Endothelial cell of hepatic sinusoid (primary cell): ENCODE results near the gene CPNE1.

ENCODE experiments used
- in situ Hi-C: cut with HindIII; loops from 2 replicates; pipeline ENCODE4 v1.10.0; 2017; ENCODE audit warnings: low sequenced_read_pairs

CPNE1 gene

GRCh38 chr20:35654415-35654814 lies 10.3 kb downstream of the CPNE1 start:
- in situ Hi-C loops = no loop called here

- in situ Hi-C loops = no loop called here
Measured at GRCh38 chr20:35653893-35654292, 10.8 kb downstream of the CPNE1 start.

GRCh38 chr20:35653430-35653734 lies 11.3 kb downstream of the CPNE1 start:
- in situ Hi-C loops = no loop called here

- in situ Hi-C loops = no loop called here
Measured at GRCh38 chr20:35652641-35653429, 11.9 kb downstream of the CPNE1 start.

GRCh38 chr20:35651958-35652357 lies 12.7 kb downstream of the CPNE1 start:
- in situ Hi-C loops = no loop called here

- in situ Hi-C loops = no loop called here
Measured at GRCh38 chr20:35650632-35651031, 14.1 kb downstream of the CPNE1 start.

GRCh38 chr20:35648836-35649235 lies 15.9 kb downstream of the CPNE1 start:
- in situ Hi-C loops = no loop called here

GRCh38 chr20:35644806-35645205 lies 19.9 kb downstream of the CPNE1 start:
- in situ Hi-C loops = no loop called here

GRCh38 chr20:35643045-35643444 lies 21.7 kb downstream of the CPNE1 start:
- in situ Hi-C loops = no loop called here

- in situ Hi-C loops = no loop called here
Measured at GRCh38 chr20:35641743-35642142, 23.0 kb downstream of the CPNE1 start.

GRCh38 chr20:35640724-35641123 lies 24.0 kb downstream of the CPNE1 start:
- in situ Hi-C loops = no loop called here

GRCh38 chr20:35638751-35639150 lies 25.9 kb downstream of the CPNE1 start:
- in situ Hi-C loops = no loop called here

GRCh38 chr20:35637276-35637675 lies 27.4 kb downstream of the CPNE1 start:
- in situ Hi-C loops = no loop called here

- in situ Hi-C loops = no loop called here
Measured at GRCh38 chr20:35636095-35636494, 28.6 kb downstream of the CPNE1 start.

- in situ Hi-C loops = no loop called here
Measured at GRCh38 chr20:35635652-35636051, 29.0 kb downstream of the CPNE1 start.

- in situ Hi-C loops = no loop called here
Measured at GRCh38 chr20:35632539-35633115, 32.1 kb downstream of the CPNE1 start.

- in situ Hi-C loops = no loop called here
Measured at GRCh38 chr20:35630636-35631035, 34.1 kb downstream of the CPNE1 start.

- in situ Hi-C loops = no loop called here
Measured at GRCh38 chr20:35629427-35630145, 35.1 kb downstream of the CPNE1 start.

GRCh38 chr20:35627121-35627520 lies 37.6 kb downstream of the CPNE1 start:
- in situ Hi-C loops = no loop called here

- in situ Hi-C loops = no loop called here
Measured at GRCh38 chr20:35626386-35627001, 38.2 kb downstream of the CPNE1 start.

GRCh38 chr20:35625584-35626385 lies 38.9 kb downstream of the CPNE1 start:
- in situ Hi-C loops = no loop called here
